ENCODE measurements around the gene RALGPS2. TPM values are rescaled to one million over a fixed set of nuclear protein-coding genes. Genes with fewer than 3 reads are reported as not detected.

RALGPS2 gene
- total and polyA plus RNA-seq, 2 experiments from 2014 or later: 8.1 to 31.2 TPM

DNA sequence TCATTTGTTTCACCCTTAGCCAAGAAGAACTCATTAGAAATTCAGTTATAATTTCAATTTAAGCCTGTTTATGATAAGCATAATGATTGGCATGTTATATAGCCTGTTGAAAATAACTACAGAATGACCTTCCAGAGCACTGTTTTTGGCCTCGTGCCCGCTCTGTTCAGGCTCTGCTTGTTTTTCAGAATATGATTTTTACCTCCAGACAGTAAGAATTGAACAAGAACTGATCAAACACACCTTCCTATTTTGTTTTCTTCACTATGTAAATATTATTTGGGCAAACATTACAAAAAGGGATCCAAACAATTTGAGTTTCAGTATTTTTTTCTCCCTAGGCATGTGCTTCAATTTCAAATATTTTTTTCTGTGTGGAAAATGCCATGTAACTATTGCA, 193.9 kb downstream of the RALGPS2 start:
- H3K4me2 ChIP-seq: no peak overlapping the region
- H3K27ac Mint-ChIP-seq: no peak overlapping the region
- no peaks in the 10 kb centered on the region for H3K9me3 Mint-ChIP-seq
- H3K4me1 ChIP-seq (ENCODE audit: insufficient read depth): no peaks in the 10 kb centered on the region
- ATAC-seq (no peak), DNase-seq (ENCODE audit: low spot score) (no peak)
- no peaks in the 10 kb centered on the region for H4K20me1 ChIP-seq (replicated peaks; ENCODE audit: insufficient read depth)
- no peaks in the 10 kb centered on the region for H3K27me3 Mint-ChIP-seq (ENCODE audit: insufficient read depth, low read depth, poor library complexity)
- H3K9me2 ChIP-seq (ENCODE audit: insufficient read depth): no peaks in the 10 kb centered on the region
- no peaks in the 10 kb centered on the region for H3K79me2 ChIP-seq (replicated peaks; ENCODE audit: insufficient read depth)
- peaks cover 6% of the 10 kb centered on the region; the same call in 1 of the 3 replicates for H3K36me3 Mint-ChIP-seq (ENCODE audit: low read depth)
- no peaks in the 10 kb centered on the region for H3K27me3 ChIP-seq (ENCODE audit: insufficient read depth)
- H3K4me3 ChIP-seq: no peak overlapping the region
- no peak overlapping the region for H3K27ac ChIP-seq (ENCODE audit: low read depth)
- no peak overlapping the region for H3K4me3 Mint-ChIP-seq
- no peaks in the 10 kb centered on the region for H3F3A ChIP-seq (replicated peaks; ENCODE audit: low read depth)
- H3K4me1 Mint-ChIP-seq: peaks cover 6% of the 10 kb centered on the region; the same call in 2 of the 3 replicates
- no peak overlapping the region for H2AFZ ChIP-seq
- no peaks in the 10 kb centered on the region for H3K36me3 ChIP-seq (ENCODE audit: insufficient read depth)
- TF ChIP-seq CTCF (conservative IDR thresholded peaks at IDR 0.05; ENCODE audit: low read depth in 2 of 2) (no peak), ZNF331 (CRISPR knock-in tag; IDR thresholded peaks at IDR 0.05; ENCODE audit: low read depth) (no peak), NANOG (IDR thresholded peaks at IDR 0.05; ENCODE audit: borderline replicate concordance) (no peak), STAT1 (IDR thresholded peaks at IDR 0.05; ENCODE audit: unreplicated experiment) (no peak), EZH2phosphoT487 (IDR thresholded peaks at IDR 0.05; ENCODE audit: unreplicated experiment) (no peak), ZNF462 (CRISPR knock-in tag; IDR thresholded peaks at IDR 0.05) (no peak), CREB1 (CRISPR knock-in tag; IDR thresholded peaks at IDR 0.05; ENCODE audit: low read depth) (no peak), REST (IDR thresholded peaks at IDR 0.05; ENCODE audit: unreplicated experiment) (no peak), EZH2 (IDR thresholded peaks at IDR 0.05; ENCODE audit: low read depth, unreplicated experiment) (no peak)
- TF ChIP-seq, protein P1, sequence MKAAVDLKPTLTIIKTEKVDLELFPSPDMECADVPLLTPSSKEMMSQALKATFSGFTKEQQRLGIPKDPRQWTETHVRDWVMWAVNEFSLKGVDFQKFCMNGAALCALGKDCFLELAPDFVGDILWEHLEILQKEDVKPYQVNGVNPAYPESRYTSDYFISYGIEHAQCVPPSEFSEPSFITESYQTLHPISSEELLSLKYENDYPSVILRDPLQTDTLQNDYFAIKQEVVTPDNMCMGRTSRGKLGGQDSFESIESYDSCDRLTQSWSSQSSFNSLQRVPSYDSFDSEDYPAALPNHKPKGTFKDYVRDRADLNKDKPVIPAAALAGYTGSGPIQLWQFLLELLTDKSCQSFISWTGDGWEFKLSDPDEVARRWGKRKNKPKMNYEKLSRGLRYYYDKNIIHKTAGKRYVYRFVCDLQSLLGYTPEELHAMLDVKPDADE (IDR thresholded peaks at IDR 0.05): no peak

All from GM23338 (cell line).